HTERT RPE-1 (cell line): ENCODE data around the gene CACTIN.
"Not testable (repeated sequence)": the region's sequence is repeated elsewhere in the genome, so short reads cannot be mapped to it uniquely, and the experiment has no call there.

Experiments
- in situ Hi-C: fragments of 300-500 bp; cut with MboI; formaldehyde crosslinking; loops from 4 replicates; pipeline ENCODE4 v1.14.3; 2020; ENCODE audit warnings: low sequenced_read_pairs

CACTIN gene

GRCh38 chr19:3626473-3627350 is at the start of gene CACTIN:
Gene CACTIN (minus strand): TSS chr19:3626790. CDS start chr19:3626762, 28 bp downstream.
- in situ Hi-C loops: no loop called here

- in situ Hi-C loops: no loop called here
Observed at GRCh38 chr19:3674784-3675543, 48.4 kb upstream of the CACTIN start.

- in situ Hi-C loops: no loop called here
Observed at GRCh38 chr19:3673506-3674439, 47.2 kb upstream of the CACTIN start.

DNA sequence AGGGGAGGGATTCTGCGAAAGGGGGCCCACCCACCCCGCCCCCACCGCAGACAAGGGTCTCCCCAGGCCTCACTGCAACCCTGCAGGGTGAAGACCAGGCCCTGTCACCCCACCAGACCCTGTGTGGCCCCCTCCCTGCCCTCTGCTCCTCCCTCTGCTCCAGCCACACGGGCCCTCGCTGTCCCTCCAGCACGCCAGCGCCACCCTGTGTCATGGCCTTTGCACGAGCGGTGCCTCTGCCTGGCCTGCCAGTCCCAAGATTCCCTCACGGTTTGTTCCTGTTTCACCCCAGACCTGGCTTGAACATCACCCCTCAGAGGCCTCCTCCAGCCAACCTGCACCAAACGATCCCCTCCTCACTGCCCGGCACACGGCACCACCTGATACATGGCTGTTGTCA is 46.4 kb upstream of the CACTIN start:
- in situ Hi-C loops: no loop called here

GRCh38 chr19:3672575-3672948 is 46.0 kb upstream of the CACTIN start:
- in situ Hi-C loops: no loop called here

DNA sequence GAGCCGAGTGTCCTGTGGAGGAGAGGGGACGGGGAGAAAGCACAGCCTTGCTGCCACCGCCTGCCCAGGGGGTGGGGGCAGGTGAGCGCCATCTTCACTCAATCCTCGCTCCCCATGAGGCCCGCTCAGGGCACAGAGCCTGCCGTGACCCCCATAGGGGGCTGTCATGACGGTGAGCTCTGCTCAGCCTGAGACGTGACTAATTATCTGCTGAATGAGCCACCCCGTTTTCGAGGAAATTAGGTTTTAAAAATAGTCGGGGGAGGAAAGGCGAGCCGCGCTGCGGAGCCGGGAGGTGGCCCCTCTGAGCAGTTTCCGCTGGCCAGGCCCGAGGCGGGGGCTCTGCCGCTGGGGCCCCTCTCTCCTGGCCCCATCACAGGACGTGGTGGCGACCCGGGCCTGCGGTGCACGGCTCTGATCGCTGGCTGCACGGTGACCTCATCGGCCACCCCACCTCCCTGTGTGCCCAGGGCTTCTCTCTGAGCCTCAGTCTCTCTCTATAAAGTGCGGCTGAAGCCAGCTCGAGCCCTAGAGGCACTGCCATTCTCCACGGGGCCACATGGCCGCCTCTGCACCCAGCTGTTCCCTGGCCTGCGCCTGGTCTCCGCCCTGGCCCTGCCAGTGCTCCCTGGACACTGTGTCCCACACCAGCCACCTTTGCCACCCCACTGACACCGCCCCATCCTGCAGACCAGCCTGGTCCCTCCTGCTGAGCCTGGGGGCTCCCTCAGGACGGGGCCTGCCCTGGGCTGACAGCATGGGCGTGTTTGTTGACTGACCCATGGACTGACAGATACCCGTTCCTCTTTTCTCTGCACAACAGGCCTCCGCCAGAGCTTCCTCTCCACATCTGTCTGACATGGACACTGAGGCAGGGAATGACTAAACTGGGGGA is 45.3 kb upstream of the CACTIN start:
- in situ Hi-C loops: no loop called here

DNA sequence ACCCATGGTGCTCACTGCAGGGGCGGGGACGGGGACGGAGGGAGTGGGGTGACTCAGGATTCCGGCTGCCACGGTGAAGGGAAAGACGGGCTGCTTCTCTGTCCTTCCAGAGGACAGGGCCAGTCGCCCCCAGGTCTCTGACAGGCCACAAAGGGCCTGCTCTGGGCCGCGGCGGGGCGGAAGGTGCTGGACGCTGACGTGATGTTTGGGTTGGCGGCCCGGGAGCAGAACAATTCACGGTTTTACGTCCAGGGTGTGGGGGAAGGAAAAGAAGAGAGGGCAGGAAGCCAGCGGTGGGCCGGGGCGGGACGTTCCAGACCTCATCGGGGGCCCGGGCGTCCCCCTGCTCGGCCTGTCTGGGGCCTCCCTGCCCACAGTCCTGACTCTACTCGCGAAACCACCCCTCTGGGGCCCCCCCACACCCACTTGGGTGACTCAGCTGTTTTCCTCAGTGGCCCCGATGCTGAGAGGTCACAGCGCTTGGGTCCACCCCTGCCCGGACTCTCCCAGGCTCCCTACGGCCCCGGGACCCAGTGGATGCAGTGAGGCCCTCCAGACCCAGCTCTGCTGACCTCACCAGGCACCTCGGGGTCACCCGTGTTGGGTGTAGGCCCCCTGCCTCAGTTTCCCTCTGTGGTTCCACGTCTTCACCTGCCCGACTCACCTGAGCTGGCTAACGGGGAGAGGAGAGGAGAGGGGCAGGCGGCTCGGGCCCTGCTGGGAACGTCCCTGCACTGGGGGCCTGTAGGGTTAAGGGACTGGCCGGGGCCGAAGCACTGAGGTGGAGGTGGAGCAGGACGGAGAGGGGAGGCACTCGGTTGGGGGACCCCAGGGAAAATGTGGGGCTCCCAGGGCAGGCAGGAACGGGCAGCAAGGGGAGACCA is 44.4 kb upstream of the CACTIN start:
- in situ Hi-C loops: no loop called here

DNA sequence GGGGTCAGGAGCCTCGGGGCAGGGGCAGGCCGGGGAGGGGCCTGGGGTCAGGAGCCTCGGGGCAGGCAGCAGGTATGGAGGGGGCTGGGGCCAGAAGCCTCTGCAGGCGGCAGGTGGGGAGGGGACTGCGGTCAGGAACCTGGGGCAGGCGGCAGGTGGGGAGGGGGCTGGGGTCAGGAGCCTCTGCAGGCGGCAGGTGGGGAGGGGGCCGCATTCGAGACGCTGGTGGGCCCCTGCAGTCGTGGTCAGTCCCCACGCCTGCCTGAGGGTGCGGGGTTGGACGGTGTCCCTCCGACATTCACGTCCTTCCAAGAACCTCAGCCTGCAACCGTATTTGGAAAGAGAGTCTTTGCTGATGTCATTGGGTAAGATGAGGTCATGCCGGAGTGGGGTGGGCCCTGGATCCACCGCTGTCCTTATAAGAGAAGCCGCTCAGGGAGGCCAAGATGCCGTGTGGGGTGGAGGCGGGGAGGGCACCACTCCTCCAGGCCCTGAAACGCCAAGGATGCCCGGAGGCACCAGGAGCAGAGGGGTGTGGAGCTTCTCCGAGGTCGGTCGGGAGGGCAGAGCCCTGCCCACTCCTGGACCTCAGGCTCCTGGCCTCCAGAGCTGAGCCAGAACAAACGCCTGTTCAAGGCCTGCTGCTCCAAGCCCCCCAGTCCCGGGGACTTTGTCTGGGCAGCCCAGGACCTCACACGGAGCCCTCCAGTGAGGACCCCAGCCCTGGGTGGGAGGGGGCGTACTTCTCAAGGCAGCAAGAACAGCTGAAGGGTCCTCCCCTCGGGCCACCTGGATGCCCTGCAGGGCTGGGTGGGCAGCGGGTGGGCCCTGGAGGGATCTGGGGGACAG is 43.6 kb upstream of the CACTIN start:
- in situ Hi-C loops: no loop called here

GRCh38 chr19:3669082-3669946 is 42.7 kb upstream of the CACTIN start:
- in situ Hi-C loops: no loop called here

DNA sequence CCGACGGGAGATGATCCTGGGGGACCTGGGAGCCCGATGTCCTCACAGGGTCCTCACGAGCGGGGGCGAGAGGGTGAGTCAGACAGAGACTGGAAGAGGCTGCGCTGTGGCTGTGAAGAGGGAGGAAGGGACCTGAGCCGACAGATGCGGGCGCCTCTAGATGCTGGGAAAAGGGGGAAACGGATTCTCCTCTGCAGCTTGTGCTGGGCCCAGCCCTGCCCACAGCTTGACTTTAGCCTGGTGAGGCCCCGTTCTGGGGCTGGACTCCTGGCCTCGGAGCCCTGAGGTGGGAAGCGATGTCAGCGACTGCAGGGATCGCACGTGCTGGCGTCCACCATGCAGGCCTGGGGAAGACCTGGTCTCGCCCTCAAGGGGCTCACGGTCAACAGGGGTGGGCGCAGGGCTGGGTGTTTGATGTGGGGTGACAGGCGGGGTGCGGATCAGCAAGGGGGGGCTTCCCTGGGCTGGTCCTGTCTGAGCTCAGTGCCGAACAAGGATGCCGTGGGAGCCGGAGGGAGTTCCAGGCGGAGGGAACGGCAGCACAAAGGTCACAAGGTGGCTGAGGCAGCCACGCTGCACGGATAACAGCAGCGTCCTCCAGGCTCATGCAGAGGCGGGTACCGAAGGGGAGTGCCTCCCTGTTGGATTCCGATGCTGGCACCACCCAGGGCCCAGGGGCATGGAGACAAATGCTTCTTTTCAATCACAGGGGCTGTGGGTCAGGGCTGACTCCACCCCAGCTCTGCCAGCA is 41.9 kb upstream of the CACTIN start:
- in situ Hi-C loops: no loop called here

DNA sequence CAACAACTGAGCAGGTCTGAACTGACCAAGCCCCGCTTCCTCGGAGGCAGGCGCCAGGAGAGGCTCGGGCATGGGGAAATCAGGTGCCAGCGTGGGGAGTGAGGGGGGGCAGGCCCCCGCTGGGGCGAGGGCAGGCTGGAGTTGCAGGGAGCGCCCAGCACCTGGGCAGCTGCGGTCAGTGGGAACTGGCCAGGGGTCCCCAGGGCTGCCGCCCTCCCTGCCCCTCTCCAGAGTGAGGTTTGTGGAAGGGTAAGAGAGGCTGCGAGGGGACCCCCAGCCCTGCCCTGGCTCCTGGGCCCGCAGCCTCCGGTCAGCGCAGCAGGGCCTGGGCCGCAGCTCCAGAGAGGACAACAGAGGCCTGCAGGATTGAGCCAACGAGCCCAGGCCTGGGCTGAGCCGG is 41.2 kb upstream of the CACTIN start:
- in situ Hi-C loops: no loop called here

- in situ Hi-C loops: no loop called here
Observed at GRCh38 chr19:3667037-3667638, 40.5 kb upstream of the CACTIN start.

DNA sequence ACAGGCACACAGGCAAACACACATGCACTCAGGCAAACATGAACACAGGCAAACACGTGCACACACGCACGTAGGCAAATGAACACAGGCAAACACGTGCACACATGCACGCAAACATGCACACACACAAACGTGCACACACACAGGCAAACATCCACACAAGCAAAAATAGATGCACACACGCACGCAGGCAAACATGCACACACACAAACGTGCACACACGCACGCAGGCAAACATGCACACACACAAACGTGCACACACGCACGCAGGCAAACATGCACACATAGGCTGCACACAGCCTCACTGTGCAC is 39.9 kb upstream of the CACTIN start:
- in situ Hi-C loops: not testable (repeated sequence)

- in situ Hi-C loops: no loop called here
Observed at GRCh38 chr19:3665681-3666544, 39.3 kb upstream of the CACTIN start.

DNA sequence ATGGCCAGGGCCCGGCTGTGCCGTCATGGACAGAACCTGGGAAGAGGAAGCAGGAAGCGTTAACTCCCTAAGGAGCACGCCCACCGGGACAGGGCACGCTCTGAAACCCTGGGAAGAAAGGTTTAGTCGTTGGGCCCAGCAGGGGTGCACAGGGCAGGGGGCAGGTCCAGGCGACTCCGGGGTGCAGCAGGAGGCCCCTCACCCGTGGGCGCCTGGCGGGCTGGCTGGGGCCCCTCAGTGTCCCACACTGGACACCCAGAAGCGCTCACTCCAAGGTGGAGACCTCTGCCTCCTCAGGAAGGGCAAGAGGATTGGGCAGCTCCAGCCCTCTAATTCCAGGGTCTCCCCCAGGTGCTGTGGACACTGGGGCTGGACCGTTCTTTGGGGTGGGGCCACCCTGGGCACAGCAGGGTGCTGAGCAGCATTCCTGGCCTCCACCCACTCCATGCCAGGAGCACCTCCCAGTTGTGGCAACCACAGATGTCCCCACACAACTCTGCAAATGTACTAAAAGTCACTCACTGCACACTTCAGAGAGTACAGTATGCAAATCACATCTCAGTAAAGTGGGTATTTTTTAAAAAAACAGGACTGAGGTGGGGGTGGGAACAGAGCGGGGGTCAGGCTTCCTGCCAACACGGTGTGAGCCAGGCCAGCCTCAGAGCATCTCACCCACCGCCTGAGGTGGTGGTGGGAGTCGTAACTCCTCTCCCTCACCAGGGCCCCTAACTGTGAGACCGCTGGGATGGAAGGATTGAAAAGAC is 38.5 kb upstream of the CACTIN start:
- in situ Hi-C loops: no loop called here
